ENCODE data around the gene KIAA0825. TPM values are rescaled to one million over a fixed set of nuclear protein-coding genes. Genes with fewer than 3 reads are reported as not detected.

Gene KIAA0825
- total RNA-seq, 4 donors from 2014 or later, result 1.8 to 3.4 (median 2.6) TPM

- no peak for TF ChIP-seq CTCF (IDR thresholded peaks at IDR 0.05)
- no peak for TF ChIP-seq POLR2A (IDR thresholded peaks at IDR 0.05)
- WGBS, 2 donors, result 90 to 94% methylated on average over 3 of the region's 3 CpGs
- DNase-seq, result no peak
Measured at GRCh38 chr5:94209272-94209671, 409.1 kb downstream of the KIAA0825 start.

DNA sequence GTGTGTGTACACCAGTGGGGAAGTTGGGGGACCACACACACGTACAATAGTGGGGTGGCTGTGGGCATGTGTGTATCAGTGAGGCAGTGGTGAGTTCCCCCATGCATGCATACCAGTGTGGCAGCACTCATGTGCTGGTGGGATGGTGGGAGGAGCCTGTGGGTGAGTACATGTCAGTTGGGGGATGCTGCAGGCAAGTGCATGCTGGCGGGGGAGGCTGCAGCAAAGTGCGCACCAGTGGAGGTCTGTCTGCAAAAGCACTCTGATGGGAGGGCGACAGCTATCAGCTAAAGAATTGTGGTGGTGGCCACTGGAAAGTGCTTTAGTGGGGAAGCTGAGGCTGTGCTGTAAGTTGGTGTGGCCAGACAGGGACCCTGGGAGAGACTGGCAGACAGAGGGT lies 418.8 kb downstream of the KIAA0825 start:
- no peak for TF ChIP-seq POLR2A (IDR thresholded peaks at IDR 0.05)
- no peak for TF ChIP-seq CTCF (IDR thresholded peaks at IDR 0.05)
- no peaks in the 10 kb centered on the region for H3K36me3 ChIP-seq
- H3K4me1 ChIP-seq, result no peaks in the 10 kb centered on the region
- 90 to 97% methylated on average over 4 of the region's 4 CpGs for WGBS, 2 donors
- DNase-seq, result no peak
- no peak overlapping the region for H3K27ac ChIP-seq
- intact Hi-C loops (cut with DNase I), result no loop called here
- no peaks in the 10 kb centered on the region for H3K27me3 ChIP-seq
- no peak overlapping the region for H3K4me3 ChIP-seq
- no peaks in the 10 kb centered on the region for H3K9me3 ChIP-seq

More at GRCh38 chr5:94209272-94209671, 409.1 kb downstream of the KIAA0825 start:
- Histone ChIP-seq H3K4me1 (peaks cover 0 to 4% (median 0%) of the 10 kb centered on the region in 3 donors), H3K4me3 (no peak overlapping the region), H3K9me3 (no peaks in the 10 kb centered on the region), H3K27ac (no peak overlapping the region), H3K27me3 (no peaks in the 10 kb centered on the region), H3K36me3 (no peaks in the 10 kb centered on the region)
- intact Hi-C loops (cut with DNase I), result no loop called here

GRCh38 chr5:94197970-94198369 lies 420.4 kb downstream of the KIAA0825 start:
- H3K9me3 ChIP-seq, result no peaks in the 10 kb centered on the region
- H3K4me1 ChIP-seq, result no peaks in the 10 kb centered on the region
- 91 to 92% methylated on average over 1 of the region's 1 CpG for WGBS, 2 donors
- TF ChIP-seq CTCF (IDR thresholded peaks at IDR 0.05) (no peak), POLR2A (IDR thresholded peaks at IDR 0.05) (no peak)
- DNase-seq, result no peak
- no peak overlapping the region for H3K4me3 ChIP-seq
- intact Hi-C loops (cut with DNase I), result no loop called here
- no peak overlapping the region for H3K27ac ChIP-seq
- no peaks in the 10 kb centered on the region for H3K27me3 ChIP-seq
- no peaks in the 10 kb centered on the region for H3K36me3 ChIP-seq

DNA sequence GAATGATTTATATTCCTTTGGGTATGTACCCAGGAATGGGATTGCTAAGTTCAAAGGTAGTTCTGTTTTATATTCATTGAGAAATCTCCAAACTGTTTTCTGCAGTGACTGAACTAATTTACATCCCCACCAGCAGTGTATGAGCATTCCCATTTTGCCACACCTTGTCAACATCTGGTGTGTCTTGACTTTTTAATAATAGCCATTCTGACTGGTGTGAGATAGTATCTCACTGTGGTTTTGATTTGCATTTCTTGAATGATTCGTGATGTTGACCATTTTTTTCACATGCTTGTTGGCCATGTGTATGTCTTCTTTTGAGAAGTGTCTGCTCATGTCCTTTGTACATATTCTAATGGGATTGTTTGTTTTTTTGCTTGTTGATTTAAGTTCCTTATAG lies 421.5 kb downstream of the KIAA0825 start:
- Histone ChIP-seq H3K9me3 (no peaks in the 10 kb centered on the region), H3K27ac (no peak overlapping the region), H3K27me3 (no peaks in the 10 kb centered on the region), H3K36me3 (no peaks in the 10 kb centered on the region), H3K4me3 (no peak overlapping the region), H3K4me1 (no peaks in the 10 kb centered on the region)
- 63 to 78% methylated on average over 1 of the region's 1 CpG for WGBS, 2 donors
- intact Hi-C loops (cut with DNase I), result no loop called here
- DNase-seq, result no peak
- no peak for TF ChIP-seq CTCF (IDR thresholded peaks at IDR 0.05)
- no peak for TF ChIP-seq POLR2A (IDR thresholded peaks at IDR 0.05)

GRCh38 chr5:94192658-94193391 lies 425.6 kb downstream of the KIAA0825 start:
- intact Hi-C loops (cut with DNase I), result no loop called here

More at GRCh38 chr5:94192658-94193391, 425.6 kb downstream of the KIAA0825 start:
- no peak for DNase-seq
- Histone ChIP-seq H3K4me1 (no peaks in the 10 kb centered on the region), H3K27me3 (no peaks in the 10 kb centered on the region), H3K27ac (no peak overlapping the region), H3K36me3 (no peaks in the 10 kb centered on the region), H3K9me3 (no peaks in the 10 kb centered on the region), H3K4me3 (no peak overlapping the region)
- no peak for TF ChIP-seq POLR2A (IDR thresholded peaks at IDR 0.05)
- TF ChIP-seq CTCF (IDR thresholded peaks at IDR 0.05), result no peak
- 79 to 93% methylated on average over 3 of the region's 3 CpGs for WGBS, 2 donors

Data from esophagus squamous epithelium (tissue), 5 donors.